HepG2 (cell line): Measurements from ENCODE around the gene RAP2A. TPM values are rescaled to one million over a fixed set of nuclear protein-coding genes. Genes with fewer than 3 reads are reported as not detected.

Experiments used
- FOXO4 ChIP-seq: sonication (generic); formaldehyde crosslinking; conservative IDR thresholded peaks from 2 replicates; pipeline ENCODE4 v1.8.1; 2023; ENCODE audit warnings: missing genetic modification reagents
- TFAP4 ChIP-seq: sonication (generic); IDR thresholded peaks from 2 replicates; pipeline ENCODE4 v1.6.1; 2016; ENCODE audit warnings: low read depth, borderline replicate concordance
- TSC22D2 ChIP-seq: sonication (generic); formaldehyde crosslinking; IDR thresholded peaks from 2 replicates; pipeline ENCODE4 v1.5.1; 2020; ENCODE audit warnings: missing genetic modification reagents, mild to moderate bottlenecking, borderline replicate concordance
- WIZ ChIP-seq: sonication (generic); formaldehyde crosslinking; IDR thresholded peaks from 2 replicates; pipeline ENCODE4 v1.5.1; 2020; ENCODE audit warnings: mild to moderate bottlenecking, missing genetic modification reagents
- ZHX1 ChIP-seq: sonication (generic); formaldehyde crosslinking; IDR thresholded peaks from 2 replicates; pipeline ENCODE4 v1.8.1; 2022; ENCODE audit warnings: low read depth, mild to moderate bottlenecking, missing genetic modification reagents
- ZNF253 ChIP-seq: sonication (generic); formaldehyde crosslinking; IDR thresholded peaks from 2 replicates; pipeline ENCODE4 v1.8.0; 2022; ENCODE audit warnings: mild to moderate bottlenecking, missing genetic modification reagents, borderline replicate concordance
- polyA plus RNA-seq, 8 experiments: library from polyadenylated mRNA; depleted of rRNA in 3 of 8; stranded (reverse) in 7 of 8; unstranded in 1 of 8; fragments of >200 nt; fragmentation: Illumina TruSeq in 4 of 8; extraction: Trizol in 4 of 8; gene quantifications; 2 replicates each; pipeline versions ENCODE4 v1.2.1 to v1.2.3, GENCODE V29; 2011 to 2016; ENCODE audit warnings: low read depth in 4 of 8, missing spikeins in 1 of 8, mixed read lengths in 1 of 8; ENCODE audit not compliant: insufficient read depth in 1 of 8
- total RNA-seq, 5 experiments: library from RNA; depleted of rRNA; stranded (reverse); fragments of >200 nt; fragmentation: Illumina TruSeq; extraction: Trizol; gene quantifications; 2 replicates each; pipeline ENCODE4 v1.2.3, GENCODE V29; 2016; ENCODE audit warnings: low read depth in 1 of 5

RAP2A gene
- total and polyA plus RNA-seq, 2 of the 13 experiments (the other 11 are each of a cell fraction or from before 2014, with no cell fraction given), result 9.9 to 23.1 TPM

GRCh38 chr13:97432232-97432916 is 1.6 kb upstream of the RAP2A start (continued):
- TF ChIP-seq ZHX1 (CRISPR knock-in tag) (no peak), ZNF253 (CRISPR knock-in tag) (no peak), WIZ (no peak), FOXO4 (CRISPR knock-in tag) (no peak), TFAP4 (no peak), TSC22D2 (CRISPR knock-in tag) (no peak)
- TF ChIP-seq, all 625 proteins: peak for 27
